HG03432 (cell line): ENCODE measurements around the gene ARHGAP8.
"Not testable (repeated sequence)": the region's sequence is repeated elsewhere in the genome, so short reads cannot be mapped to it uniquely, and the experiment has no call there.

Source experiments
- ATAC-seq: cut with Tn5 transposase; IDR thresholded peaks from one replicate; pipeline ENCODE4 v1.9.1; 2021; ENCODE audit warnings: mild to moderate bottlenecking, moderate library complexity; ENCODE audit not compliant: unreplicated experiment

Gene ARHGAP8

DNA sequence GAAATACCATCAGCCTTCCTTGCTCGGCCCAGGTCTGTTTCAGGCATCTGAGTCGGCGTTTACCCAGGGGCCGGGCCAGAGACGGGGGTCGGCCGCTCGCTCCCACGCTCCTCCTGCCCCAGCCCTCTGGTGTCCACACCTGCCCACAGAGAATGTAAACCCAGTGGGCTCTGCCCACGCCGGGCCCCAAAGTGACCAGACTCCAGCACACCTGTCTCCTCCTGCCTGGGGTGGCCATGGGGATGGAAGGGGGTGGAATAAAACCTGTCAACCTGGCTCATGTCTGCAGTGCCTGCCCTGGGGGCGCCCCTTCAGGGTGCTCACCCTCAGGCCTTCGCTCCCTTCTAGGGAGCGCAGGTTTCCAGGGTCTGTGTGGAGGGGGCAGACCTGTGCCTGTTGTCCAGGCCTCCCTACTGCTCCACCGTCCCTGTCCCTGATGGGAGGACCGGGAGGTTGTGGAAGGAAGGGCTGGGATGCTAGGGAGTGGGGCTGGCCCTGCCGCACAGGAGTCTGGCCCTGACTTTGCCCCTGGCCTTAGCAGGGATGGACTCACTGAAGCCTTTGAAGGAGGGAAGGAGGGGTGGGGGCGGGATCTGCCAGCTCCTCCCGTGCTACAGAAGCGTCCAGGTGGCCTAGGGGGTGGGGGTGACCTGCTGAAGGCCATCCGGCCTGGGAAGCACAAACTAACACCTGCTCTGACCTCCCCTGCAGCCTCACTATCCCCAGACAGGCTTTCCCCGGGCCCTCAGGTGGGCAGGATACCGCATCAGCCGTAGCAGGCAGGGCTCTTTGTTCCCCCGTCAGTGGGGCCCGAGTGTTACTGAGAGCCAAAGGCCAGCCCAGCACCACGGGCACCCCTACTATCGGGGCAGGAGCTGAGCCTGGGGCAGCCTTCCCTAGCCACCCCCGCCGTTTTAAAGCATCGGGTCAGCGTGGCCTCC is 14.7 kb upstream of the ARHGAP8 start:
- no peak for ATAC-seq

- no peak for ATAC-seq
These were observed 14.0 kb upstream of the ARHGAP8 start for GRCh38 chr22:44738347-44738715.

- no peak for ATAC-seq
These were observed 13.4 kb upstream of the ARHGAP8 start for GRCh38 chr22:44739024-44739423.

DNA sequence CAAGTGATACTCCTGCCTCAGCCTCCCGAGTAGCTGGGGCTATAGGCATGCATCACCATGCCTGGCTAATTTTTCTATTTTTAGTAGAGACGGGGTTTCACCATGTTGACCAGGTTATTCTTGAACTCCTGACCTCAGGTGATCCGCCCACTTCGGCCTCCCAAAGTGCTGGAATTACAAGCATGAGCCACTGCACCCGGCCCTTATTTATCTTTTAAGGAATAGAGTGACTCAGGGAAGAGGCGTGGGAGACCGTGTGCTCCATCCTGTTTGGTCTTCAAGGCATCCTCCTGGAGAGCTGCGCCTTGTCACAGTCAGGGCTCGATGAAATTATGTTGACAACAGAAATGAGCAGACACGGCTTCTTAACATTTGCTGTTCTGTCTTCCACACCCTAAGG is 12.7 kb upstream of the ARHGAP8 start:
- ATAC-seq: not testable (repeated sequence)

DNA sequence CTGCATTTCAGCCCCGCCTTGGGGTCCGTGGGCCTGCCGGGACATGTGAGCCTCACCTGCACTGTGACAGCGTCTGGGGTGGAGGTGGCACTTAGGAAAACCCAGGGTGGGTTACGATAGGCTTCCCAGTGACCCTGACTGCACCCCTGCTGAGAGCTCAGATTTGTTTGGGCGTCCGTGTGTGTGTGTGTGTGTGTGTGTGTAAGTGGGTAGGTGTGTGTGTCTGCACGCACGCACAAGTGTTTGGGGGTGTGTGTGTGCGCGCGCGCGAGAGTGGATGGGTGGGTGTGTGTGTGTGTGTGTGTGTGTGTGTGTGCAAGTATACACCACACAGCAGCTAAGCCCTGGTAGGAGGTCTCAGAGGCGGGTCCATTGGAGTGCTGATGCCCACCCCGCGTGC is 12.1 kb upstream of the ARHGAP8 start:
- ATAC-seq: no peak

DNA sequence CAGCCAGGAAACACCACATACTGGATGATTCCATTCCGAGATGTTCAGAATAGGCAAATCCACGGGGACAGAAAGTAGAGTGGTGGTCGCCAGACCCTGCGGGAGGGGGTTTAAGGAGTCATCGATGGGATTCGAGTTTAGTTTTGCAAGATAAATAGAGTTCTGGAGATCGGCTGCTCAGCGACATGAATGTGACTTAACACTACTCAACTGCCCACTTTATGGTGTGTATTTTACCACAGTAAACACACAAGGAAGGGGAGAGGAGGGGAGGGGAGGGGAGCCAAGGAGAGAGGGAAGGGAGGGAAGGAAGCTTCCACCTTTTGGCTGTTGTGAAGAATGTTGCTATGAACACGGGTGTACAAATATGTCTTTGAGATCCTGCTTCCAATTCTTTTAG is 10.4 kb upstream of the ARHGAP8 start:
- ATAC-seq: no peak

DNA sequence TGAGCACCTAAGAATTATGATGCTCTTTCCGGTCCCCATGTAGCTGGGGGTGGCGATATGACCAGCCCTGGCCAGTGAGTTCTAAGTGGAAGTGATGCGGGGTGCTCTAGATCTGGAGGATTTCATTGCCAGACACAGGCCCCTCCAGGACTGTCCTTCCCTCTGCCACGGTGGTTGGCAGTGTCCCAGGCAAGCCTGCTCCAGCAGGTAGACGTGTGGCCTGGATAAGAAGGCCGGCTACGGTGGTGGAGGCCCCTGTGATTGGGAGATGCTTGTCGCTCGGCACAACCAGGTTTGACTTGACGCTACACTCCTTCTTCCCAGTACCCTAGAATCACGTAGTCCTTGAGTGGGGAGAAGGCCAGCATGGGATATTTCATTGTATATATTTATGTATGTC is 9.1 kb upstream of the ARHGAP8 start:
- no peak for ATAC-seq

- ATAC-seq: no peak
These were observed 8.6 kb upstream of the ARHGAP8 start for GRCh38 chr22:44743804-44744211.

DNA sequence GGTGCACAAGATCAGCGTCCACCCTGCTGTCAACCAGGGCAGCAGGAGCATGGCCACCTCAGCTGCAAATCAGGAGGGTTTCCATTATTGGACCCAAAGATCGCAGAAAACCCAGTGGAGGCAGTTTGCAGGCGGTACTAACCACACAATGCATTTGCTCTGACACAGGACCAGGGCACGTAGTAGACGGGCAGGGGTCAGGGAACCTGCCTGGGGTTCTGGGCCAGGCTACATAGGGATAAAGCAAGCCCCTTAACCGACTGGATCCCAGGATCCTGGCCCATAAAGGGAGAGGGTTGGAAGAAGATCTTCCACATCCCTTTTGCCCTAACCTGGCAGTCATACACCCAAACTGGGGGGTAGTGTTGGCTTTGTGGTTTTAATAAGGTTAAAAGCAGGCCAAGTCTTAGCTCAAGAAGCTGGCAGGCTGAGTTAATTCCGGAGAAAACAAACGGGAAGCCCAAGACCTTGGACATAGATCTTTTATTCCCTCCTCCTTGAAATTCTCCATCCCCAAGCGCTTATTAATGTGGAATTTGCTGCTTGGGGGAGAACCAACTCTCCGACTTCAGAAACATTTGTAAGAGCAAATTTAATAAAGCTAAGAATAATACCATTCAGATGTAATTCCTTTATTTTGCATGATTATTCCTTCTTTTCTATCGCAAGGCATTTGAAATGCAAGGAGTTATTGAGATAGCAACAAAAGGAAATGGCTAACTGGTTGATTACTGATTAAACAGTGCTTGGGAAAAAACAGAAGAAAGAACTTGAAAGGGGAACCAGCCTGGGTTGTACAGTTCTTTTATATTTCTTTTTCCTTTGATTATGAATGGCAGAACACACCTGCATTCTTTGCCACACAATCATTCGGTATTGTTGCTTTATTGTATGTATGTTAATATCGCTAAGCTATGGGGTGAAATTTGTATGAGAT is 6.3 kb upstream of the ARHGAP8 start:
- no peak for ATAC-seq

DNA sequence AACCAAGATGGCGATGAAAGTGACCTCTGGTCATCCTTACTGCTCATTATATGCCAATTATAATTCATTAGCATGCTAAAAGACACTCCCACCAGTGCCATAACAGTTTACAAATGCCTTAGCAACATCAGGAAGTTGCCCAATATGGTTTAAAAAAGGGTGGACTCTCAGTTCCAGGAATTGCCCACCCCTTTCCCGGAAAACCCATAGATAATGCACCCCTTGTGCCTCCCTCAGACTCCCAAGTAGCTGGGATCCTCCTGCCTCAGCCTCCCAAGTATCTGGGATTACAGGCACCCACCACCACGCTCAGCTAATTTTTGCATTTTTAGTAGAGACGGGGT is 4.6 kb upstream of the ARHGAP8 start:
- not testable (repeated sequence) for ATAC-seq

DNA sequence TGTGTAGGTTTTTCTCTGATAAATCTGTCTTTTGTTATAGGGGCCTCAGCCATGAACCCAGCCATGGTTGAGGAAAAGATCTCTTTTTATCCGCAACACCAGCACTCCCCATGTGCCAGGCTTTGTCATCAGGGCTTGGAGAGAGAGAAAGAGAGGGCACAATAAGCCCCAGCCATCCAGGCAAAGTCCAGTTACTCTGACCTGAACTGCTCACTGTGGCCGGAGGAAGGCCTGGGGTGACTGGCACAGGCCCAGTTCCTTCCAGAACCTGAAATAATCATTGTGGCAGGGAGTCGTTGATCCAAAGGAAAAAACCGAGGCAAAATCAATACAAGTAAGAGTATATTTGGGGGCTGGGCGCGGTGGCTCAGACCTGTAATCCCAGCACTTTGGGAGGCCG is 3.9 kb upstream of the ARHGAP8 start:
- ATAC-seq: no peak

DNA sequence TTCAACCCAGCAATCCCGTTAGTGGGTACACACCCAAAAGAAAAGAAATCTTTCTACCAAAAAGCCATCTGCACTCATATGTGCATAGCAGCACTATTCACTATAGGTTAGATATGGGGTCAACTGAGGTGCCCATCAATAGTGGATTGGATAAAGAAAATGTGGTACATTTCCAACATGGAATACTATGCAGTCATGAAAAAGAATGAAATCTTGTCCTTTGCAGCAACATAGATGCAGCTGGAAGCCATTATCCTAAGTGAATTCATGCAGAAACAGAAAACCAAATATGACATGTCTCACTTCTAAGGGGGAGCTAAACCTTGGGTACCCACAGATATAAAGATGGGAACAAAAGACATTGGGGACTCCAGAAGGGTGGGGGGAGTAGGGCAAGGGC is 1.9 kb upstream of the ARHGAP8 start:
- ATAC-seq: no peak

- no peak for ATAC-seq
These were observed 1.0 kb downstream of the ARHGAP8 start for GRCh38 chr22:44753189-44754042.

GRCh38 chr22:44754998-44755397 is 2.6 kb downstream of the ARHGAP8 start:
- ATAC-seq: no peak

GRCh38 chr22:44755417-44755816 is 3.0 kb downstream of the ARHGAP8 start:
- no peak for ATAC-seq

DNA sequence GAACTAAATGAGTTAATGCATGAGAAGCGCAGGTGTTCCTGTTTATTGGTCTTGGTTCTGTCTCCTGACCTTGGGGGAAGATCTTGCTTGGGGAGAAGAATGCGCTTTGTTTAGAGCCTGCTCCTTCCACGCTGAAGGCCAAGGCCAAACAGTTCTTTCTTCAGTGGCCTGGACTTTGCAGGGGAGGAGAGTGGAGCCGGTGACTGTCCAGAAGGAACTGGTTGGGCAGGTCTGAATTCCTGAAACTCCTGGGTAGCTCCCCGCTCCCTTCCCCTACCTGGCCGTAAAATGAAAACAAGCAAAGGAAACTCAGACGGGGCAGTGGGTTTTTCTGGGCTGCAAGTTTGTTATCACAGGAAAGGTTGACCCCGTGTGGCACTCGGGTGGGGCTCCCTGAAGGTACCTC is 3.6 kb downstream of the ARHGAP8 start:
- no peak for ATAC-seq

GRCh38 chr22:44758344-44758973 is 6.1 kb downstream of the ARHGAP8 start:
- ATAC-seq: no peak

DNA sequence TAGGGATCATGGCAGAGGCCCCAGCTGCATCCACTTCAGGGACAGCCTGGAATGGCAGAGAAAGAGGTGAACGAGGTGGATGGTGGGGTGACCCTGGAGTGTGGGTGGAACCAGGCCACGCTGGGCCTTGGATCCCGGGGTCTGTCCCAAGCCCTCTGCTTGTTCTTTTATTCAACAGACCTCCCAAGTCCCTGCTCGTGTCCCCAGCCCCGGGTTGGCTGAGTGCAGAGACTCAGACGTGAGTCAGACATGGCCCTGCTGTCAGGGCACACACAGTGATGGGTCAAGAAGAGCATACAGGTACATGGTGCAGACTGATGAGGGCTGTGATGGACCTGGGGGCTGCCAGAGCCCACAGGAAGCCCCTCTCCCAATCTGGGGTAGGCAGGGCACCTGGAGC is 6.6 kb downstream of the ARHGAP8 start:
- ATAC-seq: no peak

DNA sequence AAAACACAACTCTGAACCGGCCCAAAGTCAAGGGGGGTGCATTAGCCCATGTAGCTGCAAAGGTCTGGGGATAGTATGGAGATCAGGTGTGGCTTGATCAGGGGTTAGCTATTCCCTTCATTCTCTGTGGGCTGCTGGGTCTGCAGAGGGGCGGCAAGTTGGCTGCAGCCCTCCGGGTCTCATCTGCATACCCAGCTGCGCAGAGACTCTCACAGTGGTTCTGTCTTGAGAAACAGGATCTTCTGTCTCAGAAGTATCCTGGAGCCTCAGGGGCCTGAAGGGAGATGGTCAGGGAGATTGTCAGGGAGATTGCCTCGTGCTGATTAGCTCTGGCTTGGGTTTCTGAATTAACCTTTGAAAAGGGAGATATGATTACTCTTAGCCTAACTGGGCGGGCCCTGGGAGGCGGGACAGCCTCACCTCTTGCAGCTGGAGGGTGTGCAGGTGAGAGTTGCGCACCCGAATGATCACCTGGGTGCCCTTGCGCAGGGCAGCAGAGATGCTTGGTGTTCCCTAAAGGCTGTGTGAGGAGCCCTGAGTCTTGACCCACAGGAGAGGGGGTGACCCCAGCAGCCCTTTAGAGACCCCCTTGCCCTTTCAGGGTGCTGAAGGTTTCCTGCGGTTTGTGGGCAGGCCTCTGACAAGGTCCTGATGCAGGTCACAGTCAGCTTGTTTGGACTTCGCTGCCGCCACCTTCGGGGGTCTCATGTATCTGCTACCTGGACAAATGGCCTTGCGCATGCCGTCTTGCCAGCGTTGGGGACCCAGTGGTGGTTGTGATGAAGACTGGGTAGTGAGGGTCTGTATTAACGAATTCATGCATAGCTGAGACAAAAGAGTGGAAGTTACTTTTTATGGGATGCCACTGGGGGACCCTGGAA is 7.3 kb downstream of the ARHGAP8 start:
- ATAC-seq: no peak

GRCh38 chr22:44760476-44760875 is 8.1 kb downstream of the ARHGAP8 start:
- no peak for ATAC-seq
